HuH-7.5 (cell line): ENCODE data around the gene ZEB2.

ENCODE experiments used
- DNase-seq: peaks from one replicate; pipeline ENCODE4 v3.0.0; 2011; ENCODE audit warnings: low spot score

Gene ZEB2

GRCh38 chr2:144519934-144520731 lies at the start of gene ZEB2:
TSS of gene ZEB2 (minus strand) at chr2:144520119. CDS start at chr2:144517350, 2,769 bp downstream.
- DNase-seq = no peak

GRCh38 chr2:144567745-144568144 lies 47.8 kb upstream of the ZEB2 start:
- DNase-seq = no peak

GRCh38 chr2:144566448-144566847 lies 46.5 kb upstream of the ZEB2 start:
- DNase-seq = no peak

GRCh38 chr2:144560251-144560650 lies 40.3 kb upstream of the ZEB2 start:
- DNase-seq = no peak

GRCh38 chr2:144559681-144560080 lies 39.8 kb upstream of the ZEB2 start:
- DNase-seq = no peak

GRCh38 chr2:144559242-144559641 lies 39.3 kb upstream of the ZEB2 start:
- DNase-seq = no peak

GRCh38 chr2:144554492-144555210 lies 34.7 kb upstream of the ZEB2 start:
- no peak for DNase-seq

- no peak for DNase-seq
Observed at GRCh38 chr2:144553379-144553778, 33.5 kb upstream of the ZEB2 start.

GRCh38 chr2:144552821-144553220 lies 32.9 kb upstream of the ZEB2 start:
- DNase-seq = no peak

GRCh38 chr2:144550911-144551310 lies 31.0 kb upstream of the ZEB2 start:
- no peak for DNase-seq

- DNase-seq = no peak
Observed at GRCh38 chr2:144550084-144550483, 30.2 kb upstream of the ZEB2 start.

- no peak for DNase-seq
Observed at GRCh38 chr2:144548532-144549191, 28.7 kb upstream of the ZEB2 start.

- no peak for DNase-seq
Observed at GRCh38 chr2:144548088-144548487, 28.2 kb upstream of the ZEB2 start.

GRCh38 chr2:144547494-144547893 lies 27.6 kb upstream of the ZEB2 start:
- DNase-seq = no peak

GRCh38 chr2:144546933-144547332 lies 27.0 kb upstream of the ZEB2 start:
- DNase-seq = no peak

GRCh38 chr2:144545787-144546186 lies 25.9 kb upstream of the ZEB2 start:
- DNase-seq = no peak

GRCh38 chr2:144544053-144544452 lies 24.1 kb upstream of the ZEB2 start:
- no peak for DNase-seq

GRCh38 chr2:144541396-144541795 lies 21.5 kb upstream of the ZEB2 start:
- DNase-seq = no peak

- no peak for DNase-seq
Observed at GRCh38 chr2:144539289-144539782, 19.4 kb upstream of the ZEB2 start.

- no peak for DNase-seq
Observed at GRCh38 chr2:144535300-144535699, 15.4 kb upstream of the ZEB2 start.

GRCh38 chr2:144533221-144533620 lies 13.3 kb upstream of the ZEB2 start:
- no peak for DNase-seq

- DNase-seq = no peak
Observed at GRCh38 chr2:144530596-144530995, 10.7 kb upstream of the ZEB2 start.

GRCh38 chr2:144529841-144530240 lies 9.9 kb upstream of the ZEB2 start:
- DNase-seq = no peak
